Keratinocyte (primary cell): ENCODE measurements around the gene GNG2.

ENCODE experiments used
- EZH2 ChIP-seq: IDR thresholded peaks from one replicate; pipeline ENCODE4 v1.6.1; 2012; ENCODE audit warnings: inconsistent platforms, mild to moderate bottlenecking, low read length, moderate library complexity
- TF ChIP-seq, protein P1 (sequence below), 3 experiments: IDR thresholded peaks in 1 of 3; conservative IDR thresholded peaks in 1 of 3; optimal IDR thresholded peaks in 1 of 3; 2 replicates in 2 of 3; 3 replicates in 1 of 3; pipeline versions ENCODE3 to v1.5.1; 2011; ENCODE audit warnings: low read length in 3 of 3, mild to moderate bottlenecking in 3 of 3, moderate library complexity in 2 of 3, control low read depth in 1 of 3, inconsistent platforms in 1 of 3; ENCODE audit not compliant: insufficient read depth in 2 of 3; ENCODE audit errors: extremely low read depth in 1 of 3

DNA sequence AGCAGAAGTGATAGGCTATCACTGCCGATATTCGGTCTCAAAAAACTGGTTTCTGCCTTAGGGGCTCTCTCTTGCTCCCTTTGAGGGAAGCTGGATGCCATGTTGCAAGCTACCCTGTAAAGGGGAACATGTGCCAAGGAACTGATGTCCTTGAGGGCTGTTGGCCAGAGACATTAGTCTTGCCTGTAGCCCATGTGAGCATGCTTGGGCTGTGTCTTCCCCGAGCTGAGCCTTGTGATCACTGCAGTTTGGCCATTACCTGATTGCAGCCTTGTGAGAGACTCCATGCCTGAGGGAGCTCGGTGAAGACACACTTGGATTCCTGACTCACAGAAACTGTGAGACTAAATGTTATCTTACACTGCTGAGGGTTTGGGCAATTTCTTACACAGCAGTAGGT, 147.7 kb downstream of the GNG2 start:
- TF ChIP-seq, protein P1, sequence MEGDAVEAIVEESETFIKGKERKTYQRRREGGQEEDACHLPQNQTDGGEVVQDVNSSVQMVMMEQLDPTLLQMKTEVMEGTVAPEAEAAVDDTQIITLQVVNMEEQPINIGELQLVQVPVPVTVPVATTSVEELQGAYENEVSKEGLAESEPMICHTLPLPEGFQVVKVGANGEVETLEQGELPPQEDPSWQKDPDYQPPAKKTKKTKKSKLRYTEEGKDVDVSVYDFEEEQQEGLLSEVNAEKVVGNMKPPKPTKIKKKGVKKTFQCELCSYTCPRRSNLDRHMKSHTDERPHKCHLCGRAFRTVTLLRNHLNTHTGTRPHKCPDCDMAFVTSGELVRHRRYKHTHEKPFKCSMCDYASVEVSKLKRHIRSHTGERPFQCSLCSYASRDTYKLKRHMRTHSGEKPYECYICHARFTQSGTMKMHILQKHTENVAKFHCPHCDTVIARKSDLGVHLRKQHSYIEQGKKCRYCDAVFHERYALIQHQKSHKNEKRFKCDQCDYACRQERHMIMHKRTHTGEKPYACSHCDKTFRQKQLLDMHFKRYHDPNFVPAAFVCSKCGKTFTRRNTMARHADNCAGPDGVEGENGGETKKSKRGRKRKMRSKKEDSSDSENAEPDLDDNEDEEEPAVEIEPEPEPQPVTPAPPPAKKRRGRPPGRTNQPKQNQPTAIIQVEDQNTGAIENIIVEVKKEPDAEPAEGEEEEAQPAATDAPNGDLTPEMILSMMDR (optimal IDR thresholded peaks at IDR 0.05 in 1 of 3, IDR thresholded peaks at IDR 0.05 in 1 of 3, conservative IDR thresholded peaks at IDR 0.05 in 1 of 3; ENCODE audit: extremely low read depth in 1 of 3, insufficient read depth in 2 of 3, low read length in 3 of 3) = no peak
- TF ChIP-seq EZH2 = no peak
